ENCODE results near the gene CDH24. TPM values are rescaled to one million over a fixed set of nuclear protein-coding genes. Genes with fewer than 3 reads are reported as not detected.

CDH24 gene
- total and polyA plus RNA-seq, 9 of the 15 experiments (the other 6 are each of a cell fraction or from before 2014, with no cell fraction given), result 0.04 to 16.2 (median 4.9) TPM

DNA sequence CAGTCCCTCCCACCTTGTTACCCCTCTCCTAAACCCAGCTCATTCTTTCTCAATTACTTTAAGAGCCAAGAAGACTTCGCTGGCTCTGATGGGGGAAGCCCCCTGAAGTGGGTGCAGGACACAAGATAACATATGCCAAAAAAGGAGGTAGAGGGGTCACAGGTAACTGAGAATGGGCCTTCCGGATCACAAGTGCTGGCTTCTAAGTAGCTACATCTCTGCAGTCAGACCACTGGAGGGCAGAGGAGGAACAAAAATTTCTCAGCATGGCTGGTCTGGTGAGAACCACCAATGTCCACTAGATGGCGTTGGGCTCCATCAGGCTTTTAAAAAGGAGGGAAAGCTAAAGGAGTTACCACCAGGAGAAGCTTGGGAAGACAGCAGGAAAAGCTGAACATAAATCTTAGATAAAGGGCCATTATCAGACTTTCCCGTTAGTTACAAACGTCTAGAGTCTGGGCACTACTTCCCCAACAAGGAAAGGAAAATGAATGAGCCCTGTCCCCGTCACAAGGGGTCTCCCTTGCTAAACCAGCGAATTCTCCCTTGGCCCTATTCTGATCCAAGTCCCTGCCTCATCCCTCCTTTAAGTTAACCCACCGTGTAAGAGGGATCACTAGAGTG is 11.6 kb upstream of the CDH24 start:
- FAIRE-seq (peak; percentile 97), DNase-seq (ENCODE audit: extremely low read depth in 1 of 4, low spot score in 3 of 4) (peak; percentile 76 to 91 (median 82)), ATAC-seq (peak; percentile 80)
- intact Hi-C loops (cut with micrococcal nuclease), result loop anchor here (1.0 kb wide), 2 partner anchors 40 to 118 kb away; no protein-coding TSS in a partner anchor
- Histone ChIP-seq H4K20me1 (replicated peaks; ENCODE audit: control insufficient read depth, insufficient read depth, low read length) (peaks cover 14% of the 10 kb centered on the region; the same call in 1 of the 2 replicates), H3K4me2 (ENCODE audit: insufficient read depth, low read length) (no peak overlapping the region; the same call in 1 of the 2 replicates), H3K79me2 (ENCODE audit: control insufficient read depth, insufficient read depth, low read length) (peaks cover 68% of the 10 kb centered on the region), H3K27ac (ENCODE audit: extremely low read depth, low read depth, low read length) (peak overlapping the region; percentile 17; the same call in 1 of the 3 replicates), H3K9me1 (ENCODE audit: control insufficient read depth, insufficient read depth, low read length) (peaks cover 5% of the 10 kb centered on the region), H3K4me1 (replicated peaks in 1 of 2; ENCODE audit: control insufficient read depth in 2 of 2, insufficient read depth in 2 of 2, low read length in 2 of 2) (peaks cover 20 to 26% of the 10 kb centered on the region in 2 experiments), H3K36me3 (ENCODE audit: control insufficient read depth, insufficient read depth, low read length) (peaks cover 77% of the 10 kb centered on the region), H3K9ac (ENCODE audit: insufficient read depth in 1 of 2, low read depth in 2 of 2, low read length in 2 of 2) (no peak overlapping the region; a peak in 2 of 4 replicates), H3K4me3 (no peak overlapping the region), H3K9me3 (replicated peaks; ENCODE audit: control insufficient read depth, insufficient read depth, low read depth, low read length) (no peaks in the 10 kb centered on the region), H3K27me3 (ENCODE audit: control insufficient read depth in 2 of 2, insufficient read depth in 2 of 2, low read length in 2 of 2) (no peaks in the 10 kb centered on the region), H2AFZ (ENCODE audit: low read depth, low read length) (no peak overlapping the region)
- WGBS (ENCODE audit: insufficient coverage, low coverage, missing lambda C conversion rate), result 30% methylated on average over 8 of the region's 8 CpGs
- ChIA-PET POLR2A (interaction anchor here (0.6 to 2.1 kb wide), 14 partner anchors 10 to 512 kb away, joined by 3 to 23 read pairs (median 4); partner anchors contain the start of genes ACIN1, C14orf119, CDH24 and PRMT5), CTCF (ENCODE audit: low intra/inter-chr PET ratio) (interaction anchor here (0.6 to 7.2 kb wide), 14 partner anchors 10 to 479 kb away, joined by 3 to 109 read pairs (median 5); partner anchors contain the start of gene CIROP)
- BruUV-seq (replicated peaks), result no TSS peak
- in situ Hi-C loops (cut with MboI), result loop anchor here (5.0 kb wide), 1 partner anchor 38 kb away; no protein-coding TSS in a partner anchor
- TF ChIP-seq RB1 (IDR thresholded peaks at IDR 0.05; ENCODE audit: low read depth) (peak; percentile 92), HMGXB4 (CRISPR knock-in tag; IDR thresholded peaks at IDR 0.05) (peak; percentile 89; the same call in 1 of the 2 replicates), HINFP (tag; conservative IDR thresholded peaks at IDR 0.05; ENCODE audit: low read depth) (no peak), SUPT5H (IDR thresholded peaks at IDR 0.05) (no peak), U2AF1 (optimal IDR thresholded peaks at IDR 0.05; ENCODE audit: low read depth, low read length) (no peak), MAFF (IDR thresholded peaks at IDR 0.05; ENCODE audit: low read length) (no peak), EP300 (IDR thresholded peaks at IDR 0.05; ENCODE audit: low read length) (no peak), ZNF124 (CRISPR knock-in tag; IDR thresholded peaks at IDR 0.05) (no peak), TGIF2 (CRISPR knock-in tag; IDR thresholded peaks at IDR 0.05) (no peak), SIX5 (IDR thresholded peaks at IDR 0.05; ENCODE audit: borderline replicate concordance in 1 of 2, insufficient read depth in 1 of 2, low read depth in 1 of 2, low read length in 2 of 2) (no peak), SREBF1 (IDR thresholded peaks at IDR 0.05; ENCODE audit: borderline replicate concordance, low read depth, low read length) (no peak), TBL1XR1 (IDR thresholded peaks at IDR 0.05; ENCODE audit: low read length in 2 of 2) (no peak), ZNF311 (CRISPR knock-in tag; IDR thresholded peaks at IDR 0.05) (no peak), YY1 (IDR thresholded peaks at IDR 0.05; ENCODE audit: borderline replicate concordance in 1 of 3, control insufficient read depth in 1 of 3, extremely low read depth in 1 of 3, insufficient read depth in 3 of 3, insufficient read length in 1 of 3, insufficient replicate concordance in 2 of 3, low read depth in 1 of 3, low read length in 2 of 3) (peak in 1 of 3 experiments; percentile 70)
- TF ChIP-seq, protein P1, sequence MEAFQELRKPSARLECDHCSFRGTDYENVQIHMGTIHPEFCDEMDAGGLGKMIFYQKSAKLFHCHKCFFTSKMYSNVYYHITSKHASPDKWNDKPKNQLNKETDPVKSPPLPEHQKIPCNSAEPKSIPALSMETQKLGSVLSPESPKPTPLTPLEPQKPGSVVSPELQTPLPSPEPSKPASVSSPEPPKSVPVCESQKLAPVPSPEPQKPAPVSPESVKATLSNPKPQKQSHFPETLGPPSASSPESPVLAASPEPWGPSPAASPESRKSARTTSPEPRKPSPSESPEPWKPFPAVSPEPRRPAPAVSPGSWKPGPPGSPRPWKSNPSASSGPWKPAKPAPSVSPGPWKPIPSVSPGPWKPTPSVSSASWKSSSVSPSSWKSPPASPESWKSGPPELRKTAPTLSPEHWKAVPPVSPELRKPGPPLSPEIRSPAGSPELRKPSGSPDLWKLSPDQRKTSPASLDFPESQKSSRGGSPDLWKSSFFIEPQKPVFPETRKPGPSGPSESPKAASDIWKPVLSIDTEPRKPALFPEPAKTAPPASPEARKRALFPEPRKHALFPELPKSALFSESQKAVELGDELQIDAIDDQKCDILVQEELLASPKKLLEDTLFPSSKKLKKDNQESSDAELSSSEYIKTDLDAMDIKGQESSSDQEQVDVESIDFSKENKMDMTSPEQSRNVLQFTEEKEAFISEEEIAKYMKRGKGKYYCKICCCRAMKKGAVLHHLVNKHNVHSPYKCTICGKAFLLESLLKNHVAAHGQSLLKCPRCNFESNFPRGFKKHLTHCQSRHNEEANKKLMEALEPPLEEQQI (IDR thresholded peaks at IDR 0.05), result peak; percentile 73; the same call in 1 of the 2 replicates
